Subcutaneous abdominal adipose tissue (tissue), 5 donors: Measurements from ENCODE around the gene KDM4B.
A peak's percentile ranks its signal among the peaks of the same experiment; 100 is the strongest.
"Not testable (repeated sequence)": the region's sequence is repeated elsewhere in the genome, so short reads cannot be mapped to it uniquely, and the experiment has no call there.

Experiments used
- H3K27ac ChIP-seq: one replicate; pipeline ENCODE4 v1.7.0; 2013; ENCODE audit warnings: low read depth, mild to moderate bottlenecking, inconsistent platforms, low read length, moderate library complexity
- H3K27me3 ChIP-seq, 5 donors: one replicate each; pipeline ENCODE4 v1.7.0; 2013; ENCODE audit warnings: low read length in 5 of 5, inconsistent platforms in 1 of 5; ENCODE audit not compliant: control insufficient read depth in 5 of 5, insufficient read depth in 4 of 5
- H3K36me3 ChIP-seq, 5 donors: one replicate each; pipeline ENCODE4 v1.7.0; 2013; ENCODE audit warnings: low read length in 5 of 5; ENCODE audit not compliant: control insufficient read depth in 5 of 5, insufficient read depth in 5 of 5
- H3K4me1 ChIP-seq, 5 donors: one replicate each; pipeline ENCODE4 v1.7.0; 2013; ENCODE audit warnings: low read length in 5 of 5, mild to moderate bottlenecking in 3 of 5, moderate library complexity in 1 of 5; ENCODE audit not compliant: control insufficient read depth in 5 of 5, insufficient read depth in 5 of 5
- H3K4me3 ChIP-seq, 5 donors: one replicate each; pipeline ENCODE4 v1.7.0; 2013; ENCODE audit warnings: low read length in 5 of 5, low read depth in 1 of 5
- H3K9ac ChIP-seq, 5 donors: one replicate each; pipeline ENCODE4 v1.7.0; 2013; ENCODE audit warnings: low read length in 5 of 5, mild to moderate bottlenecking in 4 of 5, moderate library complexity in 3 of 5
- H3K9me3 ChIP-seq, 5 donors: one replicate each; pipeline ENCODE4 v1.7.0; 2013; ENCODE audit warnings: low read length in 5 of 5; ENCODE audit not compliant: control insufficient read depth in 5 of 5
- donor health status: healthy.
- donor health status: healthy.
- donor health status: healthy.
- donor health status: healthy.
- donor health status: healthy.

KDM4B gene

GRCh38 chr19:5029596-5029995 lies 60.7 kb downstream of the KDM4B start:
- Histone ChIP-seq H3K4me1 (peaks cover 0 to 26% (median 6%) of the 10 kb centered on the region in 5 donors), H3K36me3 (peaks cover 0 to 21% (median 19%) of the 10 kb centered on the region in 5 donors)
- H3K4me3 ChIP-seq, H3K27me3 ChIP-seq, H3K9ac ChIP-seq, H3K9me3 ChIP-seq, H3K27ac ChIP-seq: not testable (repeated sequence)

DNA sequence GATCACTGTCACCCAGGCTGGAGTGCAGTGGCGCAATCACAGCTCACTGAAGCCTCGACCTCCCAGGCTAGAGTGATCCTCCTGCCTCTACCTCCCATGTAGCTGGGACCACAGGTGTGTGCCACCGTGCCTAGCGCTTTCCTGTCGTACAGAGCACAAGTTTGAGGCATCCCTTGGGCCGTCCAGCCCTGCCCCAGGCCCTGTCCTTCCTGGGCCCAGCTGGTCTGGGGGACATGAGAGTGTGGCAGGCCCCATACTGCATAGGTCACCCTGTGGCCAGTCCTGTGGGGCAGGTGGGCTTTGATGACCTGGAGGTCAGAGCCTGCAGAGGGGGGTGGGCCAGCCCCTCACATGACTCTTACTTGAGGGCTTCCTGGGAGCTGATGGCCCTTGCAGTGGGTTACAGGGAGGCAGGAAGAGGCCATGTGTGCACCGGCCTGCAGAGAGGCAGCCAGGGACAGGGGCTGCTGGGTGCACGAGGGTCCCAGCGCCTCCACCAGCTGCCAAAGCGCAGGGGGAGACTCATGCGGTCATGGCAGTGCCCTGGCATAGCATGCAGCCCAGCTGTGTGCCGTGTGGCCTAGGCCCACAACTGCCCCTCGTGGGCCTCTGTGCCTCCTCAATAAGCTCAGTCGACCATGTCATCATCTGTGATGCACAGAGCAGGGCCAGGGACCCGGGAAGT lies 61.4 kb downstream of the KDM4B start:
- no peaks in the 10 kb centered on the region for H3K27me3 ChIP-seq
- no peaks in the 10 kb centered on the region for H3K9me3 ChIP-seq
- H3K4me3 ChIP-seq, result no peak overlapping the region
- H3K4me1 ChIP-seq, result peaks cover 1 to 29% (median 6%) of the 10 kb centered on the region in 5 donors
- no peak overlapping the region for H3K9ac ChIP-seq
- H3K36me3 ChIP-seq, result peaks cover 0 to 27% (median 25%) of the 10 kb centered on the region in 5 donors
- H3K27ac ChIP-seq, result no peak overlapping the region

GRCh38 chr19:5030822-5031221 lies 61.9 kb downstream of the KDM4B start:
- H3K36me3 ChIP-seq, result peaks cover 0 to 29% (median 29%) of the 10 kb centered on the region in 5 donors
- peaks cover 1 to 29% (median 6%) of the 10 kb centered on the region in 5 donors for H3K4me1 ChIP-seq
- no peak overlapping the region for H3K4me3 ChIP-seq
- no peak overlapping the region for H3K9ac ChIP-seq
- no peaks in the 10 kb centered on the region for H3K9me3 ChIP-seq
- no peaks in the 10 kb centered on the region for H3K27me3 ChIP-seq
- H3K27ac ChIP-seq, result no peak overlapping the region

DNA sequence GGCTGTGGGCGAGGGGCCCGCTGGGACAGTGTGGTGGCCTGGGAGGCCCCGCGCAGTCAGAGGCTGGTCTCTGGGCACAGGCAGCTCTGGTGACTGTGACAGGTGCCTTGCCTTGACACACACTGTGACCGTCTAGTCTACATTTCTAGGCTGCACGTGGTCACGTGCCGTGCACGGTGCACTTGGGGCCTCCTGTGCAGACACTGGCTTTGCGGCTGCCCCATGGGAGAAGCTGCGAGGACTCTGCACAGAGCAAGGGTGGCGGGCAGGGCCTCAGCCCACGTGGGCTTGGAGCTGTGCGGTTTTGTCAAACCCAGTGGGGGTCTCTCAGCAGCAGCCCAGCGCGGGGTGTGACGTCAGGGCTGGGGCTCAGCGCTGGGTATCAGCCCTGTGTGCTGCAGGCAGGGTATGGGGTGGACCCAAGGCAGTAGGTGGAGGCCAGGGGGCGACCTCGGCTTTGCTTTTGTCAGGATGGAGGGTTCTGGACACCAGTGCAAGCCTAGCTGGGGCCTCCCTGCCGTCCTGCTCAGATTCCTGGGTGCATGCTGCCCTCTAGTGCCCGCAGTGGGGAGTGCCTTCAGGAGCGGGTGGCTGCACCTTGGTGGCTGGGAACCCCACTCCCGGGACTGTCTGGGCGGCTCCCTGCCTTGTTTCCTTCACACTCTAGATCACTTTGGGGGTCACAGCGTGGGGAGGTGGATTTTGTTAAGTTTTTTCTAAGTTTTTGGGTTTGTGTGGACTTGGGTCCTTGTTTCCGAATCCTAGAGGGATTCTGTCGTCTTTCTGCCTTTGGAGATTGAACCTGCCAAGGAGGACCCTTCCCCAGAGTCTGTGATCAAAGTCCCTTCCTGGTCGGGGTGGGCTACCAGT lies 62.6 kb downstream of the KDM4B start:
- H3K27ac ChIP-seq, result no peak overlapping the region
- H3K9me3 ChIP-seq, result no peaks in the 10 kb centered on the region
- H3K27me3 ChIP-seq, result no peaks in the 10 kb centered on the region
- peaks cover 0 to 32% (median 29%) of the 10 kb centered on the region in 5 donors for H3K36me3 ChIP-seq
- H3K4me1 ChIP-seq, result peaks cover 1 to 29% (median 6%) of the 10 kb centered on the region in 5 donors
- H3K9ac ChIP-seq, result no peak overlapping the region
- no peak overlapping the region for H3K4me3 ChIP-seq

GRCh38 chr19:5032101-5032967 lies 63.4 kb downstream of the KDM4B start:
- Histone ChIP-seq H3K27me3 (no peaks in the 10 kb centered on the region), H3K4me1 (peaks cover 0 to 20% (median 12%) of the 10 kb centered on the region in 5 donors), H3K27ac (no peak overlapping the region), H3K36me3 (peaks cover 0 to 34% (median 30%) of the 10 kb centered on the region in 5 donors), H3K9me3 (no peaks in the 10 kb centered on the region), H3K4me3 (no peak overlapping the region), H3K9ac (no peak overlapping the region)

GRCh38 chr19:5035105-5035761 lies 66.3 kb downstream of the KDM4B start:
- no peak overlapping the region for H3K4me3 ChIP-seq
- no peak overlapping the region for H3K27ac ChIP-seq
- H3K36me3 ChIP-seq, result peaks cover 0 to 45% (median 39%) of the 10 kb centered on the region in 5 donors
- H3K27me3 ChIP-seq, result no peaks in the 10 kb centered on the region
- no peaks in the 10 kb centered on the region for H3K9me3 ChIP-seq
- peaks cover 3 to 37% (median 28%) of the 10 kb centered on the region in 5 donors for H3K4me1 ChIP-seq
- no peak overlapping the region for H3K9ac ChIP-seq

- H3K4me1 ChIP-seq, result peaks cover 3 to 33% (median 28%) of the 10 kb centered on the region in 5 donors
- no peaks in the 10 kb centered on the region for H3K9me3 ChIP-seq
- peaks cover 0 to 53% (median 47%) of the 10 kb centered on the region in 5 donors for H3K36me3 ChIP-seq
- no peak overlapping the region for H3K4me3 ChIP-seq
- no peak overlapping the region for H3K9ac ChIP-seq
- H3K27ac ChIP-seq, result no peak overlapping the region
- H3K27me3 ChIP-seq, result no peaks in the 10 kb centered on the region
Observed at GRCh38 chr19:5035793-5036697, 67.1 kb downstream of the KDM4B start.

DNA sequence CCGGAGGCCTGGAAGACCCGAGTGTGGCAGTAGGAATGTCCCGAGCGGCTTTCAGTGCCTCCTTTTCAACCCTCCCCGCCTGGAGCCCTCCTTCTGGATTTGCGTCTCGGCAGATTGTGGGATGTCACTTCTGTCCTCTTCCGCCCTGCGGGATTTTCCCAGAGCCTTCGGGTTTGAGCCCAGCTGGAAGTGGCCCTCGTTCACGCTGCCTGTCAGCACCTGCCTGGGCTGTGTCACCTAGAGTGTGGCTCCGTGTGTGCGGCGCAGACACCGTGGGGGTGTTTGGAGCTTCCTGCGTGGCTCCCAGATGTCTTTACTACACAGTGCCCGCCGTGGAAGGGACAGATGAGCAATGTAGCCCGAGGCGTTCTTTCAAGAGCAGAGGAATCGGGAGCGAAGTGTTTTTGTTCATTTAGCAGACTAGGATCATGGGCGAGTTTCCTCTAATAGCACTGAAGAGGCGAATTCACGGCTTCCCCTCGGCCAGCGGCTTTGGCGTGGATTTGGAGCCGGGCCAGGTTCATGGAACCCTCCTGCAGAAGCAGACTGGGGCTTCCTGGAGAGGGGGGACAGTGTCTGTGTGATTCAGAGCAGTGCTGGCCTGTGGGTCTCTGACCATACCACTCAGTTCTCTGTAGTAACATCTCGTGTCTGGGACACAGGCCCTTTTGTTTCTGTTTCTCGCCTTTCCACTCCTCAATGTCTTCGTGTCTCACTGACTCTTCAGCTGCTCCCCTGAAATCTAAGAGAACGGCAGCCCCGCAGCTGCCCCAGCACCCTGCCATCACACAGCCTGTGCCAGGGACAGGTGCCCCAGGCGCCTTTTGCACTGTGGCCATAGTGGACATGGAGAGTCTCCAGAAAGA lies 68.0 kb downstream of the KDM4B start:
- H3K27ac ChIP-seq, result no peak overlapping the region
- H3K9ac ChIP-seq, result peak overlapping the region in 1 of 5 donors; percentile 37
- H3K36me3 ChIP-seq, result peaks cover 0 to 61% (median 54%) of the 10 kb centered on the region in 5 donors
- H3K4me3 ChIP-seq, result no peak overlapping the region
- H3K9me3 ChIP-seq, result no peaks in the 10 kb centered on the region
- peaks cover 3 to 28% (median 24%) of the 10 kb centered on the region in 5 donors for H3K4me1 ChIP-seq
- H3K27me3 ChIP-seq, result no peaks in the 10 kb centered on the region
